Measurements from ENCODE around the gene SYTL5.

The SYTL5 gene

GRCh38 chrX:38106991-38107655 lies 100.8 kb downstream of the SYTL5 start:
- no peak overlapping the region for H3K4me3 ChIP-seq
- TF ChIP-seq EZH2 (IDR thresholded peaks at IDR 0.05) (no peak), POLR2AphosphoS5 (IDR thresholded peaks at IDR 0.05; ENCODE audit: borderline replicate concordance, low read depth, low read length) (no peak), FOXP2 (optimal IDR thresholded peaks at IDR 0.05; ENCODE audit: control extremely low read depth, extremely low read length, insufficient read depth) (no peak)
- no peaks in the 10 kb centered on the region for H3K9me3 ChIP-seq (ENCODE audit: low read depth, low read length)
- no peaks in the 10 kb centered on the region for H3K36me3 ChIP-seq (ENCODE audit: insufficient read depth, low read length)
- H3K9ac ChIP-seq (ENCODE audit: insufficient read length), result no peak overlapping the region
- DNase-seq (ENCODE audit: low read depth, low spot score), result no peak
- no peak overlapping the region for H3K27ac ChIP-seq

- H3K27ac ChIP-seq, result no peak overlapping the region
- H3K9me3 ChIP-seq (ENCODE audit: low read depth, low read length), result no peaks in the 10 kb centered on the region
Measured at GRCh38 chrX:38108364-38108763, 102.0 kb downstream of the SYTL5 start.

GRCh38 chrX:38109042-38109898 lies 102.9 kb downstream of the SYTL5 start:
- TF ChIP-seq EZH2 (IDR thresholded peaks at IDR 0.05), result no peak
- TF ChIP-seq POLR2AphosphoS5 (IDR thresholded peaks at IDR 0.05; ENCODE audit: borderline replicate concordance, low read depth, low read length), result no peak
- no peak for TF ChIP-seq FOXP2 (optimal IDR thresholded peaks at IDR 0.05; ENCODE audit: control extremely low read depth, extremely low read length, insufficient read depth)
- Histone ChIP-seq H3K36me3 (ENCODE audit: insufficient read depth, low read length) (no peaks in the 10 kb centered on the region), H3K9me3 (ENCODE audit: low read depth, low read length) (no peaks in the 10 kb centered on the region), H3K9ac (ENCODE audit: insufficient read length) (no peak overlapping the region), H3K27ac (no peak overlapping the region), H3K4me3 (no peak overlapping the region)
- no peak for DNase-seq (ENCODE audit: low read depth, low spot score)

More at GRCh38 chrX:38108364-38108763, 102.0 kb downstream of the SYTL5 start:
- Histone ChIP-seq H3K36me3 (ENCODE audit: insufficient read depth, low read length) (no peaks in the 10 kb centered on the region), H3K4me3 (no peak overlapping the region), H3K9ac (ENCODE audit: insufficient read length) (no peak overlapping the region)
- no peak for DNase-seq (ENCODE audit: low read depth, low spot score)
- TF ChIP-seq FOXP2 (optimal IDR thresholded peaks at IDR 0.05; ENCODE audit: control extremely low read depth, extremely low read length, insufficient read depth) (no peak), EZH2 (IDR thresholded peaks at IDR 0.05) (no peak), POLR2AphosphoS5 (IDR thresholded peaks at IDR 0.05; ENCODE audit: borderline replicate concordance, low read depth, low read length) (no peak)

GRCh38 chrX:38110231-38110630 lies 103.9 kb downstream of the SYTL5 start:
- TF ChIP-seq FOXP2 (optimal IDR thresholded peaks at IDR 0.05; ENCODE audit: control extremely low read depth, extremely low read length, insufficient read depth) (no peak), EZH2 (IDR thresholded peaks at IDR 0.05) (no peak), POLR2AphosphoS5 (IDR thresholded peaks at IDR 0.05; ENCODE audit: borderline replicate concordance, low read depth, low read length) (no peak)
- no peak overlapping the region for H3K9ac ChIP-seq (ENCODE audit: insufficient read length)
- DNase-seq (ENCODE audit: low read depth, low spot score), result no peak
- H3K27ac ChIP-seq, result no peak overlapping the region
- H3K36me3 ChIP-seq (ENCODE audit: insufficient read depth, low read length), result no peaks in the 10 kb centered on the region
- no peaks in the 10 kb centered on the region for H3K9me3 ChIP-seq (ENCODE audit: low read depth, low read length)
- H3K4me3 ChIP-seq, result no peak overlapping the region

- DNase-seq (ENCODE audit: low read depth, low spot score), result no peak
- TF ChIP-seq FOXP2 (optimal IDR thresholded peaks at IDR 0.05; ENCODE audit: control extremely low read depth, extremely low read length, insufficient read depth) (no peak), EZH2 (IDR thresholded peaks at IDR 0.05) (no peak), POLR2AphosphoS5 (IDR thresholded peaks at IDR 0.05; ENCODE audit: borderline replicate concordance, low read depth, low read length) (no peak)
- Histone ChIP-seq H3K36me3 (ENCODE audit: insufficient read depth, low read length) (no peaks in the 10 kb centered on the region), H3K9ac (ENCODE audit: insufficient read length) (no peak overlapping the region), H3K27ac (no peak overlapping the region), H3K9me3 (ENCODE audit: low read depth, low read length) (no peaks in the 10 kb centered on the region), H3K4me3 (no peak overlapping the region)
Measured at GRCh38 chrX:38111196-38111595, 104.8 kb downstream of the SYTL5 start.

DNA sequence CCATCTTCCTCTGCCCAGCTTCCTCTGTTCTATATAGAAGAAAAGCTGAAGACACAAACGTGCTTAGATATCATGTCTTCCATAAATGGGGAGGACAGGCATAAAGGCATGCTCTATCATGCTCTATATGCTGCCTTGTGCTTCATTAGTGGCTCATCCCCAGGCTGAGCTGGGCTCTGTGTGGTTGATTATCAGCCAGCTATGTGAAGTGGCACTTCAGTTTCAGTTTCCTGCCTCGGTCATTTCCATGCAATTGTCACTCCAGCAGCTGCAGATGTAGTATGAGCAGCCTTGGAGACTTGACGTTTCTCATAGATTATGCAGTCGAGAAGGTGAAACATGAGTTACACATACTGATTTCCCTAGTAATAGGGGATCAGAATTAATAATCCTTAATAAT lies 106.2 kb downstream of the SYTL5 start:
- Histone ChIP-seq H3K36me3 (ENCODE audit: insufficient read depth, low read length) (no peaks in the 10 kb centered on the region), H3K9me3 (ENCODE audit: low read depth, low read length) (no peaks in the 10 kb centered on the region), H3K4me3 (no peak overlapping the region), H3K9ac (ENCODE audit: insufficient read length) (no peak overlapping the region), H3K27ac (no peak overlapping the region)
- no peak for DNase-seq (ENCODE audit: low read depth, low spot score)
- TF ChIP-seq FOXP2 (optimal IDR thresholded peaks at IDR 0.05; ENCODE audit: control extremely low read depth, extremely low read length, insufficient read depth) (no peak), POLR2AphosphoS5 (IDR thresholded peaks at IDR 0.05; ENCODE audit: borderline replicate concordance, low read depth, low read length) (no peak), EZH2 (IDR thresholded peaks at IDR 0.05) (no peak)

DNA sequence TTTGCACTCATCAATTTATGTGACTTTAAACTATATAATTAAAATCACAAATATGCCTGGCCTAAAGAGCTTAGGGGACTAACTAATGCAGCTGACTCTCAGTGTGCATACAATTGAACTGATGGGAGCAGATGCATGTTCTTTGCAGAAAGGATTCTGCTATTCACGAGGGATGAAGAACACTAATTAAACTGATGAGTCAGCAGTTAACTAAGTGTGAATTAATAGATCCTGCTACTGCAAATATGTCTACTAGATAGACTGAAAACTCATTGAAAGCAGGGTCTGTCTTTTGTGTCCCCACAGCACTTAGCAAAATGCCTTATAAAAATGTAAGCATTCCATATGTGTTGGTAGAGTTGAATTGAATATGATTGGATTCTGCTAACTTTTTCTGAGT lies 110.4 kb downstream of the SYTL5 start:
- Histone ChIP-seq H3K4me3 (no peak overlapping the region), H3K9ac (ENCODE audit: insufficient read length) (no peak overlapping the region), H3K27ac (no peak overlapping the region), H3K36me3 (ENCODE audit: insufficient read depth, low read length) (no peaks in the 10 kb centered on the region), H3K9me3 (ENCODE audit: low read depth, low read length) (no peaks in the 10 kb centered on the region)
- no peak for TF ChIP-seq EZH2 (IDR thresholded peaks at IDR 0.05)
- no peak for TF ChIP-seq POLR2AphosphoS5 (IDR thresholded peaks at IDR 0.05; ENCODE audit: borderline replicate concordance, low read depth, low read length)
- no peak for TF ChIP-seq FOXP2 (optimal IDR thresholded peaks at IDR 0.05; ENCODE audit: control extremely low read depth, extremely low read length, insufficient read depth)
- DNase-seq (ENCODE audit: low read depth, low spot score), result no peak

DNA sequence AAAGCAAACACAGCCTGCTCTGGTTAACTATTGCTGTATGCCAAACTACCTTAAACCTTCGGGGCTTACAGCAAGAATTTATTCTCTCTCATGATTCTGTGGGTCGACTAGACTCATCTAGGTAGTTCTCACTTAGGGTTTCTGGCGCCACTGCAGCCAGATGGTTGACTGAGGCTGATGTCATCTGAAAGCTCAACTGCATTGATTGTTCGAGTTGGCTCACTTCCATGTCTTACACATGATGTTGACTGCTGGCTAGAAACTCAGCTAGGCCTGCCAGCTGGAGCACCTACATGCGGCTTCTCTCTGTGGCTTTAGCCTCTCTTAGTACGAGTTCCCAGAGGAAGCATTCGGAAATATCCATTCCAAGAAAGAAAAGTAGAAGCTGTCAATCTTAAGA lies 111.1 kb downstream of the SYTL5 start:
- H3K36me3 ChIP-seq (ENCODE audit: insufficient read depth, low read length), result no peaks in the 10 kb centered on the region
- no peak overlapping the region for H3K9ac ChIP-seq (ENCODE audit: insufficient read length)
- TF ChIP-seq FOXP2 (optimal IDR thresholded peaks at IDR 0.05; ENCODE audit: control extremely low read depth, extremely low read length, insufficient read depth) (no peak), EZH2 (IDR thresholded peaks at IDR 0.05) (no peak), POLR2AphosphoS5 (IDR thresholded peaks at IDR 0.05; ENCODE audit: borderline replicate concordance, low read depth, low read length) (no peak)
- no peaks in the 10 kb centered on the region for H3K9me3 ChIP-seq (ENCODE audit: low read depth, low read length)
- no peak for DNase-seq (ENCODE audit: low read depth, low spot score)
- H3K4me3 ChIP-seq, result no peak overlapping the region
- no peak overlapping the region for H3K27ac ChIP-seq

Measured in SK-N-MC (cell line).